Measurements from ENCODE around the gene DISP2.
A peak's percentile ranks its signal among the peaks of the same experiment; 100 is the strongest.

DISP2 gene

DNA sequence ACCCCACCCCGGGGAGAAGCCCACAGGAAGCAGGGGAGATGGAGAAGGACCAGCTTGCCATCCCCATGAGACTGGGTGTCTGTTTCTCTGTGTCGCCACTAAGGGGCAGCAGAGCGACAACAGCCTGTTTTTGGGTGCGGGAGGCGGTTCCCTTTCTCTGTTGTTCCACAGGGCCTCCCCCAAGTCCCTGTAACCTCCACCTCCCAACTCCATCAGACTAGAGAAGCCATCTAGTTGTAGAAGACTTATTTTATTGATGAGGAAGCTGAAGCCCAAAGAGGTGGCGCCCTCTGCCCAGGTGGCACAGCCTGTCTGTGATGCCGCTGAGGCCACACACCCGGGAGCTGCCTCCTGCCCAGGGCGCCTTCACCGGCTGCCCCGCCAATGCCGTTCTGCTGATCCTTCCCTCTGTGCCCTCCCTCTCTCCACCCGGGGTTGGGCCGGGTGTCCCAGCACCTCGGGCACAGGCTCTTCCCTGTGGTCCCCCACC, 13.3 kb upstream of the DISP2 start:
- Histone ChIP-seq H3K9me2 (replicated peaks; ENCODE audit: low read depth, low read length) (no peaks in the 10 kb centered on the region), H4K20me1 (ENCODE audit: insufficient read depth, low read length, poor library complexity, severe bottlenecking) (no peaks in the 10 kb centered on the region), H3K9me3 (ENCODE audit: insufficient read depth, low read depth, low read length) (no peaks in the 10 kb centered on the region), H3K9ac (ENCODE audit: low read depth, low read length, poor library complexity, severe bottlenecking) (no peak overlapping the region), H3K79me2 (ENCODE audit: insufficient read depth, low read length) (no peaks in the 10 kb centered on the region), H2AFZ (ENCODE audit: low read length) (no peak overlapping the region), H3F3A (ENCODE audit: low read depth) (no peaks in the 10 kb centered on the region), H3K36me3 (ENCODE audit: insufficient read depth, low read length) (no peaks in the 10 kb centered on the region), H3K4me3 (ENCODE audit: low read length, poor library complexity, severe bottlenecking) (no peak overlapping the region), H3K4me1 (ENCODE audit: insufficient read depth, low read length, poor library complexity, severe bottlenecking) (no peaks in the 10 kb centered on the region), H3K27me3 (ENCODE audit: insufficient read depth, low read length, poor library complexity, severe bottlenecking) (no peaks in the 10 kb centered on the region), H3K4me2 (ENCODE audit: low read depth, low read length, poor library complexity, severe bottlenecking) (no peak overlapping the region)
- TF ChIP-seq CTCF (conservative IDR thresholded peaks at IDR 0.05; ENCODE audit: low read length), result peak; percentile 88
- TF ChIP-seq EZH2phosphoT487 (IDR thresholded peaks at IDR 0.05; ENCODE audit: borderline replicate concordance), result no peak

DNA sequence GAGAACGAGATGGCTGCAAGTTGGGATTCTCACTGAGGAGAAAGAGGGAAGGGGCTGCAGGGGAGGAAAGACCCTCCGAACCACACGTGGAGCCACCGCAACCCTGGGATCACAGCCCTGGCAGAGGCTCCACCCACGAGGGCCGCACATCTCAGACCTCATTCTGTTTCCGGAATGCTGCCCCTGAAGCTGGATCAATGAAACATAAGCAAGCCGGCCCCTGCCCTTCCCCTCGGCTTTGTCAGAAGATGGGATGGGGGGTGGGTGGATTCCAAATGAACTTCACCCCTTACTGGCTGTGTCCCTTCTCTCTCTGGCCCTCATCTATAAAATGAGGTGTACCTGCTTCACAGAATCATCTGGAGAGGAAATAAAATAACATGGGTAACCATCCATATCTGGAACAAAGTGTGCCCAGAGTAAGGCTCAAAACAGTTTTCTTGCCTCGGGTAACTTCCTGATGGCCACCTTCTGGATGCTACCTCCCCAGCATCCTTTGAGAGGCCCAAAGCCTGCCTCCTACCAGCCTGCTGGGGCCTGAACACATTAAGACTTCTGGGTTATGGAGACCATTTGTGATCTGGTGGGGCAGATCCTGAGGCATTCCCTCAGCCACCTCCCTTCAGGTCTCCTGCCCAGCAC, 12.7 kb upstream of the DISP2 start:
- Histone ChIP-seq H3K4me2 (ENCODE audit: low read depth, low read length, poor library complexity, severe bottlenecking) (no peak overlapping the region), H3K9ac (ENCODE audit: low read depth, low read length, poor library complexity, severe bottlenecking) (no peak overlapping the region), H3F3A (ENCODE audit: low read depth) (no peaks in the 10 kb centered on the region), H3K4me1 (ENCODE audit: insufficient read depth, low read length, poor library complexity, severe bottlenecking) (no peaks in the 10 kb centered on the region), H3K36me3 (ENCODE audit: insufficient read depth, low read length) (no peaks in the 10 kb centered on the region), H2AFZ (ENCODE audit: low read length) (no peak overlapping the region), H3K9me2 (replicated peaks; ENCODE audit: low read depth, low read length) (no peaks in the 10 kb centered on the region), H3K27me3 (ENCODE audit: insufficient read depth, low read length, poor library complexity, severe bottlenecking) (no peaks in the 10 kb centered on the region), H3K9me3 (ENCODE audit: insufficient read depth, low read depth, low read length) (no peaks in the 10 kb centered on the region), H3K79me2 (ENCODE audit: insufficient read depth, low read length) (no peaks in the 10 kb centered on the region), H3K4me3 (ENCODE audit: low read length, poor library complexity, severe bottlenecking) (no peak overlapping the region), H4K20me1 (ENCODE audit: insufficient read depth, low read length, poor library complexity, severe bottlenecking) (no peaks in the 10 kb centered on the region)
- TF ChIP-seq EZH2phosphoT487 (IDR thresholded peaks at IDR 0.05; ENCODE audit: borderline replicate concordance) (no peak), CTCF (conservative IDR thresholded peaks at IDR 0.05; ENCODE audit: low read length) (no peak)

- Histone ChIP-seq H3K4me3 (ENCODE audit: low read length, poor library complexity, severe bottlenecking) (no peak overlapping the region), H3K27me3 (ENCODE audit: insufficient read depth, low read length, poor library complexity, severe bottlenecking) (no peaks in the 10 kb centered on the region), H3F3A (ENCODE audit: low read depth) (no peaks in the 10 kb centered on the region), H4K20me1 (ENCODE audit: insufficient read depth, low read length, poor library complexity, severe bottlenecking) (no peaks in the 10 kb centered on the region), H3K4me1 (ENCODE audit: insufficient read depth, low read length, poor library complexity, severe bottlenecking) (no peaks in the 10 kb centered on the region), H3K36me3 (ENCODE audit: insufficient read depth, low read length) (no peaks in the 10 kb centered on the region), H2AFZ (ENCODE audit: low read length) (no peak overlapping the region), H3K79me2 (ENCODE audit: insufficient read depth, low read length) (no peaks in the 10 kb centered on the region), H3K9me3 (ENCODE audit: insufficient read depth, low read depth, low read length) (no peaks in the 10 kb centered on the region), H3K9ac (ENCODE audit: low read depth, low read length, poor library complexity, severe bottlenecking) (no peak overlapping the region), H3K4me2 (ENCODE audit: low read depth, low read length, poor library complexity, severe bottlenecking) (no peak overlapping the region), H3K9me2 (replicated peaks; ENCODE audit: low read depth, low read length) (no peaks in the 10 kb centered on the region)
- TF ChIP-seq EZH2phosphoT487 (IDR thresholded peaks at IDR 0.05; ENCODE audit: borderline replicate concordance) (no peak), CTCF (conservative IDR thresholded peaks at IDR 0.05; ENCODE audit: low read length) (no peak)
Measured at GRCh38 chr15:40345867-40346578, 12.0 kb upstream of the DISP2 start.
